HepG2 (cell line): ENCODE measurements around the gene ARHGEF40. TPM values are rescaled to one million over a fixed set of nuclear protein-coding genes. Genes with fewer than 3 reads are reported as not detected.

ENCODE experiments used
- DNMT3B ChIP-seq: conservative IDR thresholded peaks from 2 replicates; pipeline ENCODE4 v1.6.1; 2016; ENCODE audit warnings: missing biosample characterization, control low read depth
- EP300 ChIP-seq, 3 experiments: sonication (generic) in 1 of 3; formaldehyde crosslinking in 1 of 3; IDR thresholded peaks; 2 replicates each; pipeline versions ENCODE4 v1.5.1 to v1.6.1; 2011 to 2020; ENCODE audit warnings: low read depth in 2 of 3, low read length in 2 of 3, borderline replicate concordance in 1 of 3, improper control_type of control experiment in 1 of 3, mild to moderate bottlenecking in 1 of 3, missing genetic modification reagents in 1 of 3, moderate library complexity in 1 of 3
- NR3C1 ChIP-seq: sonication (generic); formaldehyde crosslinking; IDR thresholded peaks from 2 replicates; pipeline ENCODE4 v1.4.0; 2020; ENCODE audit warnings: missing genetic modification reagents
- RBM22 ChIP-seq: fragments of 200-400 bp; formaldehyde crosslinking; optimal IDR thresholded peaks from 2 replicates; pipeline ENCODE3; 2017; ENCODE audit warnings: mild to moderate bottlenecking, low read length, moderate library complexity
- XRCC5 ChIP-seq: fragments of 200-400 bp; formaldehyde crosslinking; optimal IDR thresholded peaks from 2 replicates; pipeline ENCODE3; 2017; ENCODE audit warnings: mild to moderate bottlenecking, low read length
- ZBTB20 ChIP-seq: sonication (generic); formaldehyde crosslinking; IDR thresholded peaks from 2 replicates; pipeline ENCODE4 v1.8.1; 2023; ENCODE audit warnings: missing genetic modification reagents, low read depth, mild to moderate bottlenecking, borderline replicate concordance
- ZBTB49 ChIP-seq: sonication (generic); formaldehyde crosslinking; IDR thresholded peaks from 2 replicates; pipeline ENCODE4 v1.4.0; 2020; ENCODE audit warnings: missing genetic modification reagents, borderline replicate concordance
- ZNF318 ChIP-seq: sonication (generic); formaldehyde crosslinking; IDR thresholded peaks from 2 replicates; pipeline ENCODE4 v1.4.0; 2020; ENCODE audit warnings: mild to moderate bottlenecking, missing genetic modification reagents
- ZNF496 ChIP-seq: sonication (generic); formaldehyde crosslinking; IDR thresholded peaks from 2 replicates; pipeline ENCODE4 v1.8.1; 2023; ENCODE audit warnings: mild to moderate bottlenecking, moderate library complexity, missing genetic modification reagents; ENCODE audit not compliant: insufficient replicate concordance
- ZNF530 ChIP-seq: sonication (generic); formaldehyde crosslinking; IDR thresholded peaks from 2 replicates; pipeline ENCODE4 v1.5.0; 2020; ENCODE audit warnings: low read depth, mild to moderate bottlenecking, missing genetic modification reagents
- ZNF570 ChIP-seq: sonication (generic); formaldehyde crosslinking; IDR thresholded peaks from 2 replicates; pipeline ENCODE4 v1.4.0; 2020; ENCODE audit warnings: mild to moderate bottlenecking, missing genetic modification reagents, borderline replicate concordance
- ZNF710 ChIP-seq: sonication (generic); formaldehyde crosslinking; IDR thresholded peaks from 2 replicates; pipeline ENCODE4 v1.5.0; 2020; ENCODE audit warnings: mild to moderate bottlenecking, missing genetic modification reagents, borderline replicate concordance
- ZNF766 ChIP-seq: sonication (generic); formaldehyde crosslinking; IDR thresholded peaks from 2 replicates; pipeline ENCODE4 v1.5.0; 2020; ENCODE audit warnings: missing genetic modification reagents, borderline replicate concordance
- ZNF788 ChIP-seq: sonication (generic); formaldehyde crosslinking; IDR thresholded peaks from 2 replicates; pipeline ENCODE4 v1.5.0; 2020; ENCODE audit warnings: mild to moderate bottlenecking, missing genetic modification reagents, borderline replicate concordance
- polyA plus RNA-seq, 8 experiments: library from polyadenylated mRNA; depleted of rRNA in 3 of 8; stranded (reverse) in 7 of 8; unstranded in 1 of 8; fragments of >200 nt; fragmentation: Illumina TruSeq in 4 of 8; extraction: Trizol in 4 of 8; gene quantifications; 2 replicates each; pipeline versions ENCODE4 v1.2.1 to v1.2.3, GENCODE V29; 2011 to 2016; ENCODE audit warnings: low read depth in 4 of 8, missing spikeins in 1 of 8, mixed read lengths in 1 of 8; ENCODE audit not compliant: insufficient read depth in 1 of 8
- total RNA-seq, 5 experiments: library from RNA; depleted of rRNA; stranded (reverse); fragments of >200 nt; fragmentation: Illumina TruSeq; extraction: Trizol; gene quantifications; 2 replicates each; pipeline ENCODE4 v1.2.3, GENCODE V29; 2016; ENCODE audit warnings: low read depth in 1 of 5

ARHGEF40 gene
- total and polyA plus RNA-seq, 2 of the 13 experiments (the other 11 are each of a cell fraction or from before 2014, with no cell fraction given) = 28.1 to 78.1 TPM

GRCh38 chr14:21054123-21054767 is 15.9 kb upstream of the ARHGEF40 start (continued):
- TF ChIP-seq ZNF788 (CRISPR knock-in tag) = peak; percentile 80; the same call in 1 of the 2 replicates
- TF ChIP-seq ZNF496 (CRISPR knock-in tag) = no peak
- no peak for TF ChIP-seq DNMT3B
- no peak for TF ChIP-seq RBM22
- no peak for TF ChIP-seq ZBTB49 (CRISPR knock-in tag)
- no peak for TF ChIP-seq NR3C1 (CRISPR knock-in tag)
- peak; percentile 61; the same call in 1 of the 2 replicates for TF ChIP-seq ZNF570
- TF ChIP-seq ZNF318 (CRISPR knock-in tag) = no peak
- peak; percentile 88; the same call in 1 of the 2 replicates for TF ChIP-seq ZBTB20 (CRISPR knock-in tag)
- peak; percentile 79 for TF ChIP-seq XRCC5
- no peak for TF ChIP-seq ZNF530 (CRISPR knock-in tag)
- peak; percentile 89 to 99; a peak in 3 of 4 replicates for TF ChIP-seq EP300 (IDR thresholded peaks at IDR 0.05; ENCODE audit: low read depth in 2 of 2, low read length in 2 of 2)
- TF ChIP-seq EP300 (CRISPR knock-in tag; IDR thresholded peaks at IDR 0.05; ENCODE audit: borderline replicate concordance) = peak; percentile 95
- peak; percentile 93; the same call in 1 of the 2 replicates for TF ChIP-seq ZNF710
- TF ChIP-seq ZNF766 = 0 out of 2 replicates have a peak, but pooled peaks have one; percentile 40
